ENCODE measurements around the gene GSTCD. TPM values are rescaled to one million over a fixed set of nuclear protein-coding genes. Genes with fewer than 3 reads are reported as not detected.
"Not testable (repeated sequence)": the region's sequence is repeated elsewhere in the genome, so short reads cannot be mapped to it uniquely, and the experiment has no call there.

The GSTCD gene
- total RNA-seq, 4 donors from 2014 or later: 9.6 to 19.5 (median 10.6) TPM

DNA sequence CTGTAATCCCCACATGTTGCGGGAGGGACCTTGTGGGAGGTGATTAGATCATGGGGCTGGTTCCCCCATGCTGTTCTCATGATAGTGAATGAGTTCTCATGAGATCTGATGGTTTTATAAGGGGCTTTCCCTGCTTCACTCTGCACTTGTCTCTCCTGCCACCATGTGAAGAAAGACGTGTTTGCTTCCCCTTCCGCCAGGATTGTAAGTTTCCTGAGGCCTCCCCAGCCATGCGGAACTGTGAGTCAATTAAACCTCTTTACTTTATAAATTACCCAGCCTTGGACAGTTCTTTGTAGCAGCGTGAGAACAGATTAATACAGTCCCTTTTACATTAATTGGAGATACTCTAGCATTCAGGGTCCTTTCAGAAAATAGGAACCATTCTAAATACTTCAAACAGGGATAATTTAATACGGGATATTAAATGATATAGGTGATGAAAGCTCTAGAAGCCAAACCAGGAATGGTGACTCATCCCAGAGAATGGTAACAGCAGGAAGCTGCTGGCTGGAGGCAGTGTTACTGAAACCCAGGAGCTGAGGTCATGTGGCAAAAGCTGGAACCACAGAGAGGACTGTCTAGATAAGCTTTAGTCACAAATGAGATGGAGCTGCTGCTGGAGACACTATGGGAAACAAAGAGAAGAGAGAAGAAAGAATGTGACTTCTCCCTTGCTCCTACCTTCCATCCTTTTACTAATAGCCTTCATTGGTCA lies 57.3 kb downstream of the GSTCD start:
- Histone ChIP-seq H3K27me3 (no peaks in the 10 kb centered on the region), H3K9me3 (no peaks in the 10 kb centered on the region), H3K4me1 (no peaks in the 10 kb centered on the region), H3K4me3 (no peak overlapping the region), H3K27ac (no peak overlapping the region), H3K36me3 (no peaks in the 10 kb centered on the region)
- WGBS, 2 donors: 74 to 88% methylated on average over 6 of the region's 6 CpGs
- intact Hi-C loops (cut with DNase I): no loop called here
- DNase-seq: no peak
- TF ChIP-seq CTCF (IDR thresholded peaks at IDR 0.05) (no peak), POLR2A (IDR thresholded peaks at IDR 0.05) (no peak)

- H3K4me3 ChIP-seq: no peak overlapping the region
- WGBS, 2 donors: 64 to 73% methylated on average over 2 of the region's 2 CpGs
- no peak for TF ChIP-seq CTCF (IDR thresholded peaks at IDR 0.05)
- TF ChIP-seq POLR2A (IDR thresholded peaks at IDR 0.05): no peak
- no peaks in the 10 kb centered on the region for H3K36me3 ChIP-seq
- intact Hi-C loops (cut with DNase I): no loop called here
- peaks cover 0 to 6% (median 0%) of the 10 kb centered on the region in 3 donors for H3K9me3 ChIP-seq
- no peak for DNase-seq
- no peaks in the 10 kb centered on the region for H3K4me1 ChIP-seq
- no peaks in the 10 kb centered on the region for H3K27me3 ChIP-seq
- H3K27ac ChIP-seq: no peak overlapping the region
These were observed 59.0 kb downstream of the GSTCD start for GRCh38 chr4:105767579-105767978.

GRCh38 chr4:105770524-105770923 lies 61.9 kb downstream of the GSTCD start:
- H3K27me3 ChIP-seq; intact Hi-C loops (cut with DNase I); H3K4me3 ChIP-seq; H3K4me1 ChIP-seq; H3K36me3 ChIP-seq; DNase-seq; H3K9me3 ChIP-seq; H3K27ac ChIP-seq: not testable (repeated sequence)

DNA sequence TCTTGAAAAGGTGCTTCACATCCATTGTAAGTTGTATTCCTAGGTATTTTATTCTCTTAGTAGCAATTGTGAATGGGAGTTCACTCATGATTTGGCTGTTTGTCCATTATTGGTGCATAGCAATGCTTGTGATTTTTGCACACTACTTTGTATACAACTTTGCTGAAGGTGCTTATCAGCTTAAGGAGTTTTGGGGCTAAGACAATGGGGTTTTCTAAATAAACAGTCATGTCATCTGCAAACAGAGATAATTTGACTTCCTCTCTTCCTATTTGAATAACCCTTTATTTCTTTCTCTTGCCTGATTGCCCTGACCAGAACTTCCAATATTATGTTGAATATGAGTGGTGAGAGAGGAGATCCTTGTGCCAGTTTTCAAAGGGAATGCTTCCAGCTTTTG lies 63.5 kb downstream of the GSTCD start:
- H3K27me3 ChIP-seq; DNase-seq; H3K4me1 ChIP-seq; H3K27ac ChIP-seq; H3K9me3 ChIP-seq; H3K4me3 ChIP-seq; intact Hi-C loops (cut with DNase I): not testable (repeated sequence)
- H3K36me3 ChIP-seq: peaks cover 0 to 14% (median 0%) of the 10 kb centered on the region in 3 donors

DNA sequence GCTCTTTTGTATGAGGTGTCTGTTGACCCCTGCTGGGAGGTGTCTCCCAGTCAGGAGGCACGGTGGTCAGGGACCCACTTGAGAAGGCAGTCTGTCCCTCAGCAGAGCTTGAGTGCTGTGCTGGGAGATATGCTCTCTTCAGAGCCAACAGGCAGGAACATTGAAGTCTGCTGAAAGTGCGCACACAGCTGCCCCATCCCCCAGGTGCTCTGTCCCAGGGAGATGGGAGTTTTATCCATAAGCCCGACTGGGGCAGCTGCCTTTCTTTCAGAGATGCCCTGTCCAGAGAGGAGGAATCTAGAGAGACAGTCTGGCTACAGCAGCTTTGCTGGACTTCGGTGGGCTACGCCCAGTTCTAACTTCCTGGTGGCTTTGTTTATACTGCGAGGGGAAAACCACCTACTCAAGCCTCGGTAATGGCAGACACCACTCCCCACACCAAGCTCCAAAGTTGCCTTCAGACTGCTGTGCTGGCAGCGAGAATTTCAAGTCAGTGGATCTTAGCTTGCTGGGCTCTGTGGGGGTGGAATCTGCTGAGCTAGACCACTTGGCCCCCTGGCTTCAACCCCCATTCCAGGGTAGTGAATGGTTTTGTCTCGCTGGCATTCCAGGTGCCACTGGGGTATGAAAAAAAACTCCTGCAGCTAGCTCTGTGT lies 67.3 kb downstream of the GSTCD start:
- intact Hi-C loops (cut with DNase I): not testable (repeated sequence)
- 80% methylated on average over 2 of the region's 9 CpGs; no CpG with 5 or more reads in 1 of the 2 donors for WGBS, 2 donors

GRCh38 chr4:105780176-105780575 lies 71.6 kb downstream of the GSTCD start:
- no peak for DNase-seq
- TF ChIP-seq CTCF (IDR thresholded peaks at IDR 0.05) (no peak), POLR2A (IDR thresholded peaks at IDR 0.05) (no peak)
- H3K4me1 ChIP-seq: no peaks in the 10 kb centered on the region
- H3K9me3 ChIP-seq: no peaks in the 10 kb centered on the region
- H3K4me3 ChIP-seq: no peak overlapping the region
- peaks cover 0 to 14% (median 0%) of the 10 kb centered on the region in 3 donors for H3K36me3 ChIP-seq
- no peak overlapping the region for H3K27ac ChIP-seq
- no peaks in the 10 kb centered on the region for H3K27me3 ChIP-seq
- intact Hi-C loops (cut with DNase I): no loop called here
- 70 to 74% methylated on average over 2 of the region's 2 CpGs for WGBS, 2 donors

More for the DNA sequence above, 67.3 kb downstream of the GSTCD start:
- peaks cover 0 to 14% (median 0%) of the 10 kb centered on the region in 3 donors for H3K36me3 ChIP-seq
- not testable (repeated sequence) for H3K4me3 ChIP-seq, H3K9me3 ChIP-seq, H3K4me1 ChIP-seq, H3K27ac ChIP-seq, H3K27me3 ChIP-seq, DNase-seq
